Measurements from ENCODE around the gene OR2V2.
"Not testable (repeated sequence)": the region's sequence is repeated elsewhere in the genome, so short reads cannot be mapped to it uniquely, and the experiment has no call there.

Gene OR2V2, protein sequence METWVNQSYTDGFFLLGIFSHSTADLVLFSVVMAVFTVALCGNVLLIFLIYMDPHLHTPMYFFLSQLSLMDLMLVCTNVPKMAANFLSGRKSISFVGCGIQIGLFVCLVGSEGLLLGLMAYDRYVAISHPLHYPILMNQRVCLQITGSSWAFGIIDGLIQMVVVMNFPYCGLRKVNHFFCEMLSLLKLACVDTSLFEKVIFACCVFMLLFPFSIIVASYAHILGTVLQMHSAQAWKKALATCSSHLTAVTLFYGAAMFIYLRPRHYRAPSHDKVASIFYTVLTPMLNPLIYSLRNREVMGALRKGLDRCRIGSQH

DNA sequence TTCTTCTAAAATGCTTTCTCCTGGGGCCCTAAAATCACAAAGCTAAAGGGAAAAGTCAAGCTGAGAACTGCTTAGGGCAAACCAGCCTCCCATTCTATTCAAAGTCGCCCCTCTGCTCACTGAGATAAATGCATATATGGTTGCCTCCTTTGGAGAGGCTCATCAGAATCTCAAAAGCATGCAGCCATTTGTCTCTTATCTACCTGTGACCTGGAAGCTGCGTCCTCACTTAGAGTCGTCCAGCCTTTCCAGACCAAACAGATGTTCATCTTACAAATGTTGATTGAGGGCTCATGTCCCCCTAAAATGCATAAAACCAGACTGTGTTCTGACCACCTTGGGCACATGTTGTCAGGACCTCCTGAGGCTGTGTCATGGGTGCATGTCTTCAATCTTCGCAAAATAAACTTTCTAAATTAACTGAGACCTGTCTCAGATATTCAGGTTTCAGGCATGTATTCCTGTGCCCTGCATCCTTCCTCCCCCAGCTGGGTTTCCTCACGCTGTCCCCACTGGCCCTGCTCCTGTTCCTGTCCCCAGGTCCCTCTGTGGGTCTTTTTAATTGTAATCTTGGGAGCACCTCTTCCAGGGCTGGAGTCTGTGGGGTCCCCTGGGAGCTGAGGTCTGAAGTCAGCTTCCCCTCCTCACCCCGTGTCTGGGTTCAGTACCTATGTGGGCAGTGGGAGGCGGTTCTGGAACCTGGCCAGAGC, at the start of gene OR2V2:
Gene OR2V2 (plus strand): TSS at position 660 of the 710 bp plus-strand sequence. CDS start 7,357 bp downstream, outside the sequence.
- ATAC-seq: not testable (repeated sequence)

DNA sequence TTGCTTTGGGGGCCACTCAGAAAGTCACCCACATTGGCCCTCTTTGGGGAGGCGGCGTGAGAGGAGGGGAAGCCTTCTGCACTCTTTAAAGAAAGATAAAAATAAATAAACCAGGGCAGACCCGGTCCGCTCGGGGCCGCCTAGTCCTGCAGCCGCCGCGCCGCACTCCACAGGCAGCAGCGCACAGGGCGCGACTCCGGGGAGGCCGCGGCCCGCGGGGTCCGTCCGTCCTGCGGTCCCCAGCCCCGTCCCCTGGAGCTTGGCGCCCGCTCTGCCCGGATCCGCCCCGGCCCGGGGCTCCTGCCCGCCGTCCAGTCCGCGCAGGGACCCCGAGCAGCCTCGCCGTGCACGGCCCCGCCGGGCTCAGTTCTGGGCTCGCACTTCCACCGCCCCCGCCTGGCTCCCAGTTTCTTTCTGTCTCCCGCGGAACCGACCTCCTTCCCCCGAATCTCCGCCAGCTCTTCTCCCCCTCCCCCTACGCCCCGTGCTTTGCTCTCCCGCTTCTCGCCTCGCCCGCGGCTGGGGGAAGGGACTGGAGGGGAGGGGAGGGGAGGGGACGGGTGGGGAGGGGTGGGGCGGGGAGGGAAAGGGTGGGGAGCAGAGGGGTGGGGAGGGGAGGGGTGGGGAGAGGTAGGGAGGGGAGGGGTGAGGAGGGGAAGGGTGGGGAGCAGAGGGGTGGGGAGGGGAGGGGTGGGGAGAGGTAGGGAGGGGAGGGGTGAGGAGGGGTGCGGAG, 49.5 kb upstream of the OR2V2 start:
- ATAC-seq: not testable (repeated sequence)

DNA sequence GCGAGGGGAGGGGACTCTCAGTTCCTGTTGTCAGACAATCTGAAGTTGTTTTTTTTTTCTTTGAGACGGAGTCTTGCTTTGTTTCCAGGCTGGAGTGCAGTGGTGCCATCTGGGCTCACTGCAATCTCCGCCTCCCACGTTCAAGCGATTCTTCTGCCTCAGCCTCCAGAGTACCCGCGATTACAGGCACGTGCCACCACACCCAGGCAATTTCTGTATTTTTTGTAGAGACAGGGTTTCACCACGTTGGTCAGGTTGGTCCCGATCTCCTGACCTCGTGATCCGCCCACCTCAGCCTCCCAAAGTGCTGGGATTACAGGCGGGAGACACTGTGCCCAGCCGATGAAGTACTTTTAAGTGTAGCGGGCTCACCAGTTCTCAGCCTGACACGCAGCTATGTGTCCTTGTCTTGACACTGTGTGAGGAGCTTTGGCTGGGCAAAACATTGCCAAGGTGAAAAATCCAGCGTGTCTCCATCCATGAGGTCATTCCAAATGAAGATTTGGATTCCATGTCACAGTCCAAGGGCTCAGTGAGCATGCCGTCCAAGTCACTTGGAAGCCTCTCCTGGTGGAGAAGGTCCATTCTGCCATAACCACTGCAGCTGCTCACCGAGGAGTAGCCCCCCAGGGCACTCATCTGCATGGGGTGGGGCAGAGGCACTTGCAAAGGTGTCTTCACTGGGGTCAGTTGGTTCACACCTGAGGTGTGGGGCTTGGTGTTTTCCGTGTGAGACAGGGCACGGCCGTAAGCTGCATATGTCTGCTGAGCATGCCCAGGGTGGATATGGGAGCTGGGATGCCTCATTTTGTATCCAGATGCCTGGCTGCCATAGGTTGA, 48.4 kb upstream of the OR2V2 start:
- TF ChIP-seq, protein P1, sequence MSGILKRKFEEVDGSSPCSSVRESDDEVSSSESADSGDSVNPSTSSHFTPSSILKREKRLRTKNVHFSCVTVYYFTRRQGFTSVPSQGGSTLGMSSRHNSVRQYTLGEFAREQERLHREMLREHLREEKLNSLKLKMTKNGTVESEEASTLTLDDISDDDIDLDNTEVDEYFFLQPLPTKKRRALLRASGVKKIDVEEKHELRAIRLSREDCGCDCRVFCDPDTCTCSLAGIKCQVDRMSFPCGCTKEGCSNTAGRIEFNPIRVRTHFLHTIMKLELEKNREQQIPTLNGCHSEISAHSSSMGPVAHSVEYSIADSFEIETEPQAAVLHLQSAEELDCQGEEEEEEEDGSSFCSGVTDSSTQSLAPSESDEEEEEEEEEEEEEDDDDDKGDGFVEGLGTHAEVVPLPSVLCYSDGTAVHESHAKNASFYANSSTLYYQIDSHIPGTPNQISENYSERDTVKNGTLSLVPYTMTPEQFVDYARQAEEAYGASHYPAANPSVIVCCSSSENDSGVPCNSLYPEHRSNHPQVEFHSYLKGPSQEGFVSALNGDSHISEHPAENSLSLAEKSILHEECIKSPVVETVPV (CRISPR knock-in tag; IDR thresholded peaks at IDR 0.05): no peak
- TF ChIP-seq ARNTL (CRISPR knock-in tag; IDR thresholded peaks at IDR 0.05; ENCODE audit: borderline replicate concordance, low read depth) (no peak), ZFP30 (CRISPR knock-in tag; IDR thresholded peaks at IDR 0.05) (no peak), CSDC2 (CRISPR knock-in tag; IDR thresholded peaks at IDR 0.05) (no peak), POU6F1 (CRISPR knock-in tag; IDR thresholded peaks at IDR 0.05; ENCODE audit: borderline replicate concordance, low read depth) (no peak), BACH2 (CRISPR knock-in tag; IDR thresholded peaks at IDR 0.05; ENCODE audit: borderline replicate concordance) (no peak), SNAI2 (CRISPR knock-in tag; IDR thresholded peaks at IDR 0.05) (no peak), RARB (CRISPR knock-in tag; IDR thresholded peaks at IDR 0.05) (no peak), ZNF8 (CRISPR knock-in tag; IDR thresholded peaks at IDR 0.05) (no peak), TOX (CRISPR knock-in tag; IDR thresholded peaks at IDR 0.05; ENCODE audit: borderline replicate concordance) (no peak), ZNF565 (CRISPR knock-in tag; conservative IDR thresholded peaks at IDR 0.05; ENCODE audit: low read depth) (no peak), TCF4 (CRISPR knock-in tag; IDR thresholded peaks at IDR 0.05; ENCODE audit: borderline replicate concordance) (no peak), ZNF70 (CRISPR knock-in tag; IDR thresholded peaks at IDR 0.05) (no peak), ZFP3 (CRISPR knock-in tag; IDR thresholded peaks at IDR 0.05) (no peak), ESRRG (CRISPR knock-in tag; IDR thresholded peaks at IDR 0.05) (no peak), TSHZ2 (CRISPR knock-in tag; IDR thresholded peaks at IDR 0.05) (no peak), ZC3H10 (CRISPR knock-in tag; IDR thresholded peaks at IDR 0.05) (no peak), GLIS3 (CRISPR knock-in tag; IDR thresholded peaks at IDR 0.05) (no peak)
- TF ChIP-seq, protein P2, sequence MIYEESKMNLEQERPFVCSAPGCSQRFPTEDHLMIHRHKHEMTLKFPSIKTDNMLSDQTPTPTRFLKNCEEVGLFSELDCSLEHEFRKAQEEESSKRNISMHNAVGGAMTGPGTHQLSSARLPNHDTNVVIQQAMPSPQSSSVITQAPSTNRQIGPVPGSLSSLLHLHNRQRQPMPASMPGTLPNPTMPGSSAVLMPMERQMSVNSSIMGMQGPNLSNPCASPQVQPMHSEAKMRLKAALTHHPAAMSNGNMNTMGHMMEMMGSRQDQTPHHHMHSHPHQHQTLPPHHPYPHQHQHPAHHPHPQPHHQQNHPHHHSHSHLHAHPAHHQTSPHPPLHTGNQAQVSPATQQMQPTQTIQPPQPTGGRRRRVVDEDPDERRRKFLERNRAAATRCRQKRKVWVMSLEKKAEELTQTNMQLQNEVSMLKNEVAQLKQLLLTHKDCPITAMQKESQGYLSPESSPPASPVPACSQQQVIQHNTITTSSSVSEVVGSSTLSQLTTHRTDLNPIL (CRISPR knock-in tag; IDR thresholded peaks at IDR 0.05; ENCODE audit: low read depth): no peak
- ATAC-seq: no peak
